Ishikawa (cell line): Measurements from ENCODE around the gene SAMHD1.

Experiments used
- CEBPB ChIP-seq: IDR thresholded peaks from 2 replicates; pipeline ENCODE4 v1.6.1; 2012
- CREB1 ChIP-seq: IDR thresholded peaks from 2 replicates; pipeline ENCODE4 v1.6.1; 2012; ENCODE audit warnings: low read depth
- EGR1 ChIP-seq: IDR thresholded peaks from 2 replicates; pipeline ENCODE4 v1.6.1; 2012
- EP300 ChIP-seq: IDR thresholded peaks from 2 replicates; pipeline ENCODE4 v1.6.1; 2012; ENCODE audit warnings: borderline replicate concordance
- FOXM1 ChIP-seq: IDR thresholded peaks from 2 replicates; pipeline ENCODE4 v1.6.1; 2012; ENCODE audit warnings: low read depth, borderline replicate concordance
- MAX ChIP-seq: IDR thresholded peaks from 2 replicates; pipeline ENCODE4 v1.6.1; 2012
- NFIC ChIP-seq: IDR thresholded peaks from 2 replicates; pipeline ENCODE4 v1.6.1; 2012
- RAD21 ChIP-seq: IDR thresholded peaks from 2 replicates; pipeline ENCODE4 v1.6.1; 2012; ENCODE audit warnings: low read depth
- REST ChIP-seq: IDR thresholded peaks from 2 replicates; pipeline ENCODE4 v1.6.1; 2012; ENCODE audit warnings: low read depth, mild to moderate bottlenecking
- TAF1 ChIP-seq: IDR thresholded peaks from 2 replicates; pipeline ENCODE4 v1.6.1; 2012; ENCODE audit warnings: low read depth, mild to moderate bottlenecking
- TCF12 ChIP-seq: IDR thresholded peaks from 2 replicates; pipeline ENCODE4 v1.6.1; 2012; ENCODE audit warnings: low read depth
- TEAD4 ChIP-seq: IDR thresholded peaks from 2 replicates; pipeline ENCODE4 v1.6.1; 2012
- USF1 ChIP-seq: IDR thresholded peaks from 2 replicates; pipeline ENCODE4 v1.6.1; 2012
- YY1 ChIP-seq: IDR thresholded peaks from 2 replicates; pipeline ENCODE4 v1.6.1; 2012; ENCODE audit warnings: low read depth
- ZBTB7A ChIP-seq: IDR thresholded peaks from 2 replicates; pipeline ENCODE4 v1.6.1; 2012; ENCODE audit warnings: low read depth

Gene SAMHD1

GRCh38 chr20:36849333-36850065 is 102.0 kb downstream of the SAMHD1 start:
- TF ChIP-seq FOXM1 (no peak), CREB1 (no peak), TCF12 (no peak), REST (no peak), EP300 (no peak), TEAD4 (no peak), CEBPB (no peak)

- no peak for TF ChIP-seq NFIC
- TF ChIP-seq CEBPB, result no peak
- no peak for TF ChIP-seq EP300
- TF ChIP-seq MAX, result no peak
- TF ChIP-seq TEAD4, result no peak
- no peak for TF ChIP-seq EGR1
- no peak for TF ChIP-seq RAD21
- TF ChIP-seq TAF1, result no peak
- no peak for TF ChIP-seq YY1
- TF ChIP-seq FOXM1, result no peak
- no peak for TF ChIP-seq TCF12
- TF ChIP-seq USF1, result no peak
- no peak for TF ChIP-seq REST
- TF ChIP-seq CREB1, result no peak
- TF ChIP-seq ZBTB7A, result no peak
Measured at GRCh38 chr20:36848677-36849076, 102.8 kb downstream of the SAMHD1 start.

- TF ChIP-seq NFIC, result no peak
Measured at GRCh38 chr20:36848078-36848660, 103.3 kb downstream of the SAMHD1 start.

GRCh38 chr20:36847710-36848040 is 103.8 kb downstream of the SAMHD1 start:
- TF ChIP-seq EP300, result no peak
- TF ChIP-seq CEBPB, result no peak
- no peak for TF ChIP-seq NFIC
- no peak for TF ChIP-seq YY1
- TF ChIP-seq TAF1, result no peak
- TF ChIP-seq REST, result no peak
- no peak for TF ChIP-seq TEAD4
- no peak for TF ChIP-seq USF1
- no peak for TF ChIP-seq ZBTB7A
- TF ChIP-seq EGR1, result no peak
- no peak for TF ChIP-seq TCF12
- no peak for TF ChIP-seq CREB1
- no peak for TF ChIP-seq RAD21
- no peak for TF ChIP-seq MAX
